H1 (cell line): ENCODE measurements around the gene MAGI1. TPM values are rescaled to one million over a fixed set of nuclear protein-coding genes. Genes with fewer than 3 reads are reported as not detected.

Source experiments
- CTCF ChIA-PET: fragments of 300-600 bp; sonication (Branson Sonifier 250); formaldehyde crosslinking; loops from one replicate; lab custom pipeline; 2021; ENCODE audit not compliant: partially characterized antibody; lab: Charles Lee
- POLR2A ChIA-PET: fragments of 300-600 bp; sonication (Branson Sonifier 250); formaldehyde crosslinking; loops from one replicate; lab custom pipeline; 2021; ENCODE audit warnings: inconsistent platforms; ENCODE audit not compliant: partially characterized antibody; lab: Charles Lee
- DNase-seq, 2 experiments: peaks; one replicate each; pipeline versions ENCODE4 v3.0.0 to v3.0.0-alpha.2; 2010 to 2022; ENCODE audit warnings: low spot score in 2 of 2, low read depth in 1 of 2, mixed read lengths in 1 of 2
- FAIRE-seq: peaks from 2 replicates; lab custom pipeline; 2011; peaks lifted over from hg19 to GRCh38; lab: Jason Lieb, UNC
- H2AFZ ChIP-seq: 2 replicates; pipeline ENCODE4 v1.8.1; 2012; ENCODE audit warnings: low read length, inconsistent platforms
- H2AK5ac ChIP-seq: 2 replicates; pipeline ENCODE4 v1.6.1; 2013; ENCODE audit warnings: low read depth, low read length
- H2BK120ac ChIP-seq: replicated peaks from 2 replicates; pipeline ENCODE3; 2013; ENCODE audit warnings: low read depth, low read length, inconsistent platforms
- H2BK12ac ChIP-seq: 2 replicates; pipeline ENCODE4 v1.6.1; 2013; ENCODE audit warnings: low read depth, low read length
- H2BK15ac ChIP-seq: 2 replicates; pipeline ENCODE4 v1.6.1; 2013; ENCODE audit warnings: low read length
- H2BK20ac ChIP-seq: 2 replicates; pipeline ENCODE4 v1.6.1; 2013; ENCODE audit warnings: low read length
- H2BK5ac ChIP-seq: 2 replicates; pipeline ENCODE4 v1.6.1; 2013; ENCODE audit warnings: low read depth, low read length
- H3K14ac ChIP-seq: 2 replicates; pipeline ENCODE4 v1.6.1; 2013; ENCODE audit warnings: inconsistent platforms; ENCODE audit not compliant: insufficient read length
- H3K18ac ChIP-seq: 2 replicates; pipeline ENCODE4 v1.6.1; 2013; ENCODE audit warnings: low read length; ENCODE audit errors: extremely low read depth
- H3K23ac ChIP-seq: 2 replicates; pipeline ENCODE4 v1.6.1; 2013; ENCODE audit warnings: inconsistent platforms; ENCODE audit not compliant: insufficient read length
- H3K23me2 ChIP-seq: 2 replicates; pipeline ENCODE4 v1.6.1; 2013; ENCODE audit warnings: low read depth, low read length
- H3K27ac ChIP-seq: 2 replicates; pipeline ENCODE4 v1.6.1; 2011; ENCODE audit warnings: low read depth, low read length, inconsistent platforms
- H3K27me3 ChIP-seq, 4 experiments: replicated peaks in 1 of 4; 1 replicate in 1 of 4; 2 replicates in 3 of 4; pipeline versions ENCODE4 v1.6.1 to v1.8.1; 2011 to 2013; ENCODE audit warnings: low read length in 3 of 4, mild to moderate bottlenecking in 3 of 4, inconsistent platforms in 2 of 4, mixed read lengths in 2 of 4, moderate library complexity in 1 of 4; ENCODE audit not compliant: control insufficient read depth in 3 of 4, insufficient read depth in 3 of 4; ENCODE audit errors: extremely low read depth in 1 of 4
- H3K36me3 ChIP-seq, 4 experiments: 2 replicates each; pipeline versions ENCODE4 v1.6.1 to v1.8.1; 2011 to 2013; ENCODE audit warnings: mild to moderate bottlenecking in 4 of 4, low read length in 3 of 4, moderate library complexity in 2 of 4, control low read depth in 1 of 4, inconsistent platforms in 1 of 4; ENCODE audit not compliant: insufficient read depth in 4 of 4, control insufficient read depth in 2 of 4
- H3K4ac ChIP-seq: replicated peaks from 2 replicates; pipeline ENCODE3; 2013; ENCODE audit warnings: low read length, low read depth, mixed read lengths, inconsistent platforms; ENCODE audit not compliant: insufficient read length
- H3K4me1 ChIP-seq, 4 experiments: replicated peaks in 1 of 4; 1 replicate in 1 of 4; 2 replicates in 3 of 4; pipeline versions ENCODE4 v1.6.1 to v1.8.1; 2011 to 2013; ENCODE audit warnings: low read length in 3 of 4, inconsistent platforms in 2 of 4, mixed read lengths in 1 of 4; ENCODE audit not compliant: insufficient read depth in 4 of 4, control insufficient read depth in 3 of 4
- H3K4me2 ChIP-seq, 2 experiments: 2 replicates each; pipeline versions ENCODE4 v1.6.1 to v1.8.1; 2011 to 2013; ENCODE audit warnings: low read depth in 2 of 2, low read length in 2 of 2, control low read depth in 1 of 2, inconsistent platforms in 1 of 2, mild to moderate bottlenecking in 1 of 2; ENCODE audit not compliant: insufficient read depth in 1 of 2
- H3K4me3 ChIP-seq, 4 experiments: fragments of 200-600, 300-600 bp in 1 of 4; sonication (generic), shearing (Covaris generic), sonication (Bioruptor Twin) in 1 of 4; 2 replicates each; pipeline versions ENCODE4 v1.5.1 to v1.8.1; 2011 to 2016; ENCODE audit warnings: low read length in 4 of 4, low read depth in 3 of 4, control low read depth in 2 of 4, inconsistent platforms in 2 of 4, mild to moderate bottlenecking in 2 of 4, mixed read lengths in 1 of 4, moderate library complexity in 1 of 4; ENCODE audit not compliant: insufficient read depth in 2 of 4; ENCODE audit errors: extremely low read depth in 1 of 4
- H3K56ac ChIP-seq: replicated peaks from 2 replicates; pipeline ENCODE3; 2013; ENCODE audit warnings: low read depth, mild to moderate bottlenecking, mixed read lengths, low read length, inconsistent platforms; ENCODE audit not compliant: insufficient read length
- H3K79me1 ChIP-seq: 2 replicates; pipeline ENCODE4 v1.6.1; 2013; ENCODE audit warnings: low read depth, low read length, control low read depth
- H3K79me2 ChIP-seq, 2 experiments: 2 replicates each; pipeline versions ENCODE4 v1.6.1 to v1.8.1; 2012 to 2013; ENCODE audit warnings: low read length in 2 of 2, mild to moderate bottlenecking in 2 of 2, inconsistent platforms in 1 of 2; ENCODE audit not compliant: insufficient read depth in 2 of 2, control insufficient read depth in 1 of 2
- H3K9ac ChIP-seq, 4 experiments: replicated peaks in 1 of 4; 1 replicate in 1 of 4; 2 replicates in 3 of 4; pipeline versions ENCODE4 v1.6.1 to v1.8.1; 2011 to 2013; ENCODE audit warnings: low read depth in 3 of 4, low read length in 3 of 4, control low read depth in 2 of 4, mild to moderate bottlenecking in 2 of 4, moderate library complexity in 2 of 4, inconsistent platforms in 1 of 4; ENCODE audit errors: extremely low read depth in 1 of 4
- H3K9me3 ChIP-seq, 2 experiments: 2 replicates each; pipeline versions ENCODE4 v1.6.1 to v1.8.1; 2012 to 2013; ENCODE audit warnings: mild to moderate bottlenecking in 2 of 2, moderate library complexity in 2 of 2, control low read depth in 1 of 2, inconsistent platforms in 1 of 2, low read depth in 1 of 2, low read length in 1 of 2, mixed read lengths in 1 of 2; ENCODE audit not compliant: insufficient read depth in 2 of 2
- H4K20me1 ChIP-seq, 2 experiments: replicated peaks in 1 of 2; 2 replicates each; pipeline versions ENCODE3 to v1.8.1; 2011 to 2013; ENCODE audit warnings: inconsistent platforms in 2 of 2, low read length in 2 of 2, mild to moderate bottlenecking in 1 of 2; ENCODE audit not compliant: insufficient read depth in 2 of 2, control insufficient read depth in 1 of 2
- H4K5ac ChIP-seq: 2 replicates; pipeline ENCODE4 v1.6.1; 2013; ENCODE audit warnings: low read length, low read depth, mixed read lengths, inconsistent platforms; ENCODE audit not compliant: insufficient read length
- H4K8ac ChIP-seq: 2 replicates; pipeline ENCODE4 v1.8.0; 2013; ENCODE audit warnings: mild to moderate bottlenecking, moderate library complexity, low read length, inconsistent platforms; ENCODE audit not compliant: insufficient read depth; ENCODE audit errors: extremely low read depth
- H4K91ac ChIP-seq: replicated peaks from 2 replicates; pipeline ENCODE3; 2013; ENCODE audit warnings: low read length, mixed read lengths, inconsistent platforms; ENCODE audit not compliant: insufficient read length
- BRCA1 ChIP-seq: IDR thresholded peaks from 2 replicates; pipeline ENCODE4 v1.6.1; 2012; ENCODE audit warnings: low read depth, low read length, improper control_type of control experiment
- CREB1 ChIP-seq: IDR thresholded peaks from 2 replicates; pipeline ENCODE4 v1.6.1; 2012; ENCODE audit warnings: inconsistent platforms
- RAD21 ChIP-seq, 2 experiments: IDR thresholded peaks in 1 of 2; conservative IDR thresholded peaks in 1 of 2; 2 replicates each; pipeline ENCODE4 v1.6.1; 2011; ENCODE audit warnings: low read depth in 2 of 2, low read length in 2 of 2, improper control_type of control experiment in 1 of 2, inconsistent platforms in 1 of 2, mild to moderate bottlenecking in 1 of 2, moderate library complexity in 1 of 2
- SP2 ChIP-seq: IDR thresholded peaks from 2 replicates; pipeline ENCODE4 v1.6.1; 2012; ENCODE audit warnings: mild to moderate bottlenecking, low read length, inconsistent platforms
- TAF1 ChIP-seq: IDR thresholded peaks from 2 replicates; pipeline ENCODE4 v1.6.1; 2011; ENCODE audit warnings: mild to moderate bottlenecking, low read depth, low read length
- whole genome bisulfite sequencing, 2 experiments: shearing (Covaris generic) in 1 of 2; methylation state at CpG; one replicate each; pipeline versions ENCODE4 v1.1.6 to v1.1.7; 2013 to 2015; ENCODE audit warnings: low lambda C conversion rate in 2 of 2, mixed read lengths in 2 of 2, inconsistent platforms in 1 of 2, low coverage in 1 of 2, missing lambda C conversion rate in 1 of 2; ENCODE audit not compliant: insufficient replicate concordance in 2 of 2, insufficient coverage in 1 of 2, insufficient read length in 1 of 2; ENCODE audit errors: extremely low coverage in 1 of 2, missing lambda C conversion rate in 1 of 2; 5-methylcytosine and 5-hydroxymethylcytosine counted together
- polyA plus RNA-seq, 7 experiments: library from polyadenylated mRNA; depleted of rRNA in 3 of 7; stranded (reverse) in 5 of 7; unstranded in 2 of 7; fragments of >200 nt in 5 of 7; fragments of 200-250 nt in 2 of 7; gene quantifications; 1 replicate in 5 of 7; 2 replicates in 1 of 7; 4 replicates in 1 of 7; pipeline versions ENCODE4 v1.2.1 to v1.2.3, GENCODE V29; 2011 to 2013; ENCODE audit warnings: missing spikeins in 2 of 7, mixed read lengths in 2 of 7
- total RNA-seq: library from RNA; stranded (reverse); fragmentation: NEBNext Ultra II Directional; extraction: Animal tissue kit (Norgen Biotek cat#: 25700); gene quantifications from 2 replicates; pipeline ENCODE4 v1.2.1, GENCODE V29; 2021
- TF ChIP-seq, protein P1 (sequence below): IDR thresholded peaks from 2 replicates; pipeline ENCODE4 v1.6.1; 2012; ENCODE audit warnings: inconsistent platforms
- TF ChIP-seq, protein P2 (sequence below), 3 experiments: IDR thresholded peaks; 1 replicate in 2 of 3; 2 replicates in 1 of 3; pipeline versions ENCODE4 v1.5.1 to v1.6.1; 2011; ENCODE audit warnings: low read length in 3 of 3, mild to moderate bottlenecking in 3 of 3, inconsistent platforms in 2 of 3, low read depth in 1 of 3, moderate library complexity in 1 of 3; ENCODE audit not compliant: insufficient read depth in 1 of 3; ENCODE audit errors: control extremely low read depth in 1 of 3
- TF ChIP-seq, protein P3 (sequence below): IDR thresholded peaks from 2 replicates; pipeline ENCODE4 v1.6.1; 2011; ENCODE audit warnings: low read depth, mild to moderate bottlenecking, low read length; ENCODE audit not compliant: insufficient read depth

MAGI1 gene
- total and polyA plus RNA-seq, 2 of the 8 experiments (the other 6 are each of a cell fraction or from before 2014, with no cell fraction given), result 19.8 to 78.0 TPM

GRCh38 chr3:65350801-65351476 is 687.8 kb downstream of the MAGI1 start:
- Histone ChIP-seq H3K4me3 (no peak overlapping the region), H3K9ac (no peak overlapping the region), H2BK120ac (no peak overlapping the region), H2BK5ac (no peak overlapping the region), H2BK15ac (no peak overlapping the region), H2AFZ (no peak overlapping the region), H3K27me3 (no peaks in the 10 kb centered on the region), H3K4me2 (no peak overlapping the region), H3K9me3 (no peaks in the 10 kb centered on the region), H3K27ac (no peak overlapping the region), H3K23ac (no peak overlapping the region), H3K79me2 (no peaks in the 10 kb centered on the region), H2BK20ac (no peak overlapping the region), H4K91ac (no peak overlapping the region), H3K23me2 (no peaks in the 10 kb centered on the region), H3K4me1 (peaks cover 0 to 8% (median 1%) of the 10 kb centered on the region in 4 experiments; a peak in 3 of 7 replicates), H3K14ac (no peak overlapping the region), H3K56ac (no peak overlapping the region), H3K4ac (no peak overlapping the region), H4K5ac (no peak overlapping the region), H3K36me3 (peaks cover 0 to 1% (median 0%) of the 10 kb centered on the region in 4 experiments; a peak in 1 of 8 replicates), H3K18ac (peak overlapping the region; percentile 26; the same call in 1 of the 2 replicates), H4K8ac (no peak overlapping the region), H2BK12ac (no peak overlapping the region), H4K20me1 (no peaks in the 10 kb centered on the region), H3K79me1 (no peaks in the 10 kb centered on the region), H2AK5ac (no peak overlapping the region)
- FAIRE-seq (no peak), DNase-seq (no peak)
- 90% methylated on average over 5 of the region's 5 CpGs; no CpG with 5 or more reads in 1 of the 2 experiments for WGBS, 2 experiments
- ChIA-PET CTCF (interaction anchor here (0.6 to 2.4 kb wide), 5 partner anchors 10 to 1885 kb away, joined by 3 to 10 read pairs (median 4); no protein-coding TSS in a partner anchor), POLR2A (interaction anchor here (0.6 kb wide), 1 partner anchor 86 kb away, joined by 4 read pairs; no protein-coding TSS in a partner anchor)
- TF ChIP-seq, protein P1, sequence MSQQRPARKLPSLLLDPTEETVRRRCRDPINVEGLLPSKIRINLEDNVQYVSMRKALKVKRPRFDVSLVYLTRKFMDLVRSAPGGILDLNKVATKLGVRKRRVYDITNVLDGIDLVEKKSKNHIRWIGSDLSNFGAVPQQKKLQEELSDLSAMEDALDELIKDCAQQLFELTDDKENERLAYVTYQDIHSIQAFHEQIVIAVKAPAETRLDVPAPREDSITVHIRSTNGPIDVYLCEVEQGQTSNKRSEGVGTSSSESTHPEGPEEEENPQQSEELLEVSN, result no peak
- TF ChIP-seq, protein P2, sequence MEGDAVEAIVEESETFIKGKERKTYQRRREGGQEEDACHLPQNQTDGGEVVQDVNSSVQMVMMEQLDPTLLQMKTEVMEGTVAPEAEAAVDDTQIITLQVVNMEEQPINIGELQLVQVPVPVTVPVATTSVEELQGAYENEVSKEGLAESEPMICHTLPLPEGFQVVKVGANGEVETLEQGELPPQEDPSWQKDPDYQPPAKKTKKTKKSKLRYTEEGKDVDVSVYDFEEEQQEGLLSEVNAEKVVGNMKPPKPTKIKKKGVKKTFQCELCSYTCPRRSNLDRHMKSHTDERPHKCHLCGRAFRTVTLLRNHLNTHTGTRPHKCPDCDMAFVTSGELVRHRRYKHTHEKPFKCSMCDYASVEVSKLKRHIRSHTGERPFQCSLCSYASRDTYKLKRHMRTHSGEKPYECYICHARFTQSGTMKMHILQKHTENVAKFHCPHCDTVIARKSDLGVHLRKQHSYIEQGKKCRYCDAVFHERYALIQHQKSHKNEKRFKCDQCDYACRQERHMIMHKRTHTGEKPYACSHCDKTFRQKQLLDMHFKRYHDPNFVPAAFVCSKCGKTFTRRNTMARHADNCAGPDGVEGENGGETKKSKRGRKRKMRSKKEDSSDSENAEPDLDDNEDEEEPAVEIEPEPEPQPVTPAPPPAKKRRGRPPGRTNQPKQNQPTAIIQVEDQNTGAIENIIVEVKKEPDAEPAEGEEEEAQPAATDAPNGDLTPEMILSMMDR (IDR thresholded peaks at IDR 0.05; ENCODE audit: control extremely low read depth in 1 of 3, insufficient read depth in 1 of 3, low read depth in 1 of 3, low read length in 3 of 3), result no peak
- TF ChIP-seq CREB1 (no peak), SP2 (no peak), RAD21 (IDR thresholded peaks at IDR 0.05 in 1 of 2, conservative IDR thresholded peaks at IDR 0.05 in 1 of 2; ENCODE audit: low read depth in 2 of 2, low read length in 2 of 2) (no peak), TAF1 (no peak), BRCA1 (no peak)
- TF ChIP-seq, protein P3, sequence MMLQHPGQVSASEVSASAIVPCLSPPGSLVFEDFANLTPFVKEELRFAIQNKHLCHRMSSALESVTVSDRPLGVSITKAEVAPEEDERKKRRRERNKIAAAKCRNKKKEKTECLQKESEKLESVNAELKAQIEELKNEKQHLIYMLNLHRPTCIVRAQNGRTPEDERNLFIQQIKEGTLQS, result no peak
